Measurements from ENCODE around the gene PHTF2.
A peak's percentile ranks its signal among the peaks of the same experiment; 100 is the strongest.

Gene PHTF2

GRCh38 chr7:77980087-77980713, 181.6 kb downstream of the PHTF2 start:
- H2BK120ac ChIP-seq (ENCODE audit: low read depth, low read length), result no peak overlapping the region
- H3K36me3 ChIP-seq (ENCODE audit: control insufficient read depth, insufficient read depth, low read length), result no peaks in the 10 kb centered on the region
- H3K23ac ChIP-seq (ENCODE audit: low read length), result no peak overlapping the region
- no peaks in the 10 kb centered on the region for H3K4me1 ChIP-seq (ENCODE audit: control insufficient read depth, low read depth, low read length)
- DNase-seq, result no peak
- no peak overlapping the region for H3K4ac ChIP-seq (ENCODE audit: low read depth, low read length)
- no CpG with 5 or more reads among the region's 3 CpGs for WGBS (ENCODE audit: extremely low coverage, insufficient coverage, low lambda C conversion rate)
- H2AK5ac ChIP-seq (ENCODE audit: low read length), result no peak overlapping the region
- H3K56ac ChIP-seq (ENCODE audit: low read length), result no peak overlapping the region
- no peak overlapping the region for H2BK15ac ChIP-seq (replicated peaks; ENCODE audit: low read depth)
- no peak overlapping the region for H4K5ac ChIP-seq (ENCODE audit: low read length)
- no peak overlapping the region for H3K4me3 ChIP-seq (ENCODE audit: low read length)
- H3K27ac ChIP-seq (ENCODE audit: low read depth, low read length), result no peak overlapping the region
- no peaks in the 10 kb centered on the region for H3K79me1 ChIP-seq (ENCODE audit: low read length)
- H4K8ac ChIP-seq (ENCODE audit: low read depth, low read length), result no peak overlapping the region
- no peak overlapping the region for H2BK5ac ChIP-seq (ENCODE audit: low read length)
- no peaks in the 10 kb centered on the region for H3K79me2 ChIP-seq (ENCODE audit: control insufficient read depth, insufficient read depth, low read length)
- H3K4me2 ChIP-seq (ENCODE audit: low read length), result no peak overlapping the region
- no peaks in the 10 kb centered on the region for H3K27me3 ChIP-seq (ENCODE audit: insufficient read depth, low read length, poor library complexity)
- no peak overlapping the region for H3K9ac ChIP-seq (ENCODE audit: low read length)
- H3K18ac ChIP-seq (ENCODE audit: low read length), result no peak overlapping the region

- Histone ChIP-seq H2BK5ac (ENCODE audit: low read length) (no peak overlapping the region), H2BK15ac (replicated peaks; ENCODE audit: low read depth) (no peak overlapping the region), H3K4me3 (ENCODE audit: low read length) (no peak overlapping the region), H3K56ac (ENCODE audit: low read length) (no peak overlapping the region), H3K18ac (ENCODE audit: low read length) (no peak overlapping the region), H3K9ac (ENCODE audit: low read length) (no peak overlapping the region), H3K79me1 (ENCODE audit: low read length) (no peaks in the 10 kb centered on the region), H3K4me1 (ENCODE audit: control insufficient read depth, low read depth, low read length) (no peaks in the 10 kb centered on the region), H3K23ac (ENCODE audit: low read length) (no peak overlapping the region), H2AK5ac (ENCODE audit: low read length) (no peak overlapping the region), H4K8ac (ENCODE audit: low read depth, low read length) (no peak overlapping the region), H2BK120ac (ENCODE audit: low read depth, low read length) (no peak overlapping the region), H3K27me3 (ENCODE audit: insufficient read depth, low read length, poor library complexity) (no peaks in the 10 kb centered on the region), H4K5ac (ENCODE audit: low read length) (no peak overlapping the region), H3K4me2 (ENCODE audit: low read length) (no peak overlapping the region), H3K36me3 (ENCODE audit: control insufficient read depth, insufficient read depth, low read length) (no peaks in the 10 kb centered on the region), H3K27ac (ENCODE audit: low read depth, low read length) (no peak overlapping the region), H3K79me2 (ENCODE audit: control insufficient read depth, insufficient read depth, low read length) (no peaks in the 10 kb centered on the region), H3K4ac (ENCODE audit: low read depth, low read length) (no peak overlapping the region)
- peak; percentile 14 for DNase-seq
- no CpG with 5 or more reads among the region's 5 CpGs for WGBS (ENCODE audit: extremely low coverage, insufficient coverage, low lambda C conversion rate)
Measured at GRCh38 chr7:77982926-77983550, 184.5 kb downstream of the PHTF2 start.

GRCh38 chr7:77983973-77984372, 185.4 kb downstream of the PHTF2 start:
- no peak overlapping the region for H3K23ac ChIP-seq (ENCODE audit: low read length)
- no peaks in the 10 kb centered on the region for H3K79me2 ChIP-seq (ENCODE audit: control insufficient read depth, insufficient read depth, low read length)

GRCh38 chr7:77985232-77985973, 186.8 kb downstream of the PHTF2 start:
- no peak overlapping the region for H2BK5ac ChIP-seq (ENCODE audit: low read length)
- no peak overlapping the region for H4K8ac ChIP-seq (ENCODE audit: low read depth, low read length)
- H3K36me3 ChIP-seq (ENCODE audit: control insufficient read depth, insufficient read depth, low read length), result no peaks in the 10 kb centered on the region
- DNase-seq, result no peak
- H2AK5ac ChIP-seq (ENCODE audit: low read length), result no peak overlapping the region
- no peaks in the 10 kb centered on the region for H3K4me1 ChIP-seq (ENCODE audit: control insufficient read depth, low read depth, low read length)
- no peak overlapping the region for H3K27ac ChIP-seq (ENCODE audit: low read depth, low read length)
- no peak overlapping the region for H2BK120ac ChIP-seq (ENCODE audit: low read depth, low read length)
- H2BK15ac ChIP-seq (replicated peaks; ENCODE audit: low read depth), result no peak overlapping the region
- H3K79me2 ChIP-seq (ENCODE audit: control insufficient read depth, insufficient read depth, low read length), result no peaks in the 10 kb centered on the region
- no peaks in the 10 kb centered on the region for H3K79me1 ChIP-seq (ENCODE audit: low read length)
- H3K18ac ChIP-seq (ENCODE audit: low read length), result no peak overlapping the region
- H3K23ac ChIP-seq (ENCODE audit: low read length), result no peak overlapping the region
- no peaks in the 10 kb centered on the region for H3K27me3 ChIP-seq (ENCODE audit: insufficient read depth, low read length, poor library complexity)
- no CpG with 5 or more reads among the region's 12 CpGs for WGBS (ENCODE audit: extremely low coverage, insufficient coverage, low lambda C conversion rate)
- no peak overlapping the region for H4K5ac ChIP-seq (ENCODE audit: low read length)
- H3K9ac ChIP-seq (ENCODE audit: low read length), result no peak overlapping the region
- no peak overlapping the region for H3K4ac ChIP-seq (ENCODE audit: low read depth, low read length)
- H3K4me2 ChIP-seq (ENCODE audit: low read length), result no peak overlapping the region
- no peak overlapping the region for H3K56ac ChIP-seq (ENCODE audit: low read length)
- no peak overlapping the region for H3K4me3 ChIP-seq (ENCODE audit: low read length)

More at GRCh38 chr7:77983973-77984372, 185.4 kb downstream of the PHTF2 start:
- WGBS (ENCODE audit: extremely low coverage, insufficient coverage, low lambda C conversion rate), result no CpG with 5 or more reads among the region's 4 CpGs
- Histone ChIP-seq H3K56ac (ENCODE audit: low read length) (no peak overlapping the region), H3K36me3 (ENCODE audit: control insufficient read depth, insufficient read depth, low read length) (no peaks in the 10 kb centered on the region), H3K79me1 (ENCODE audit: low read length) (no peaks in the 10 kb centered on the region), H2AK5ac (ENCODE audit: low read length) (no peak overlapping the region), H3K27ac (ENCODE audit: low read depth, low read length) (no peak overlapping the region), H2BK15ac (replicated peaks; ENCODE audit: low read depth) (no peak overlapping the region), H3K4ac (ENCODE audit: low read depth, low read length) (no peak overlapping the region), H3K9ac (ENCODE audit: low read length) (no peak overlapping the region), H3K27me3 (ENCODE audit: insufficient read depth, low read length, poor library complexity) (no peaks in the 10 kb centered on the region), H2BK120ac (ENCODE audit: low read depth, low read length) (no peak overlapping the region), H4K5ac (ENCODE audit: low read length) (no peak overlapping the region), H3K4me1 (ENCODE audit: control insufficient read depth, low read depth, low read length) (no peaks in the 10 kb centered on the region), H3K4me3 (ENCODE audit: low read length) (no peak overlapping the region), H3K18ac (ENCODE audit: low read length) (no peak overlapping the region), H3K4me2 (ENCODE audit: low read length) (no peak overlapping the region), H4K8ac (ENCODE audit: low read depth, low read length) (no peak overlapping the region), H2BK5ac (ENCODE audit: low read length) (no peak overlapping the region)
- no peak for DNase-seq

GRCh38 chr7:77985974-77986339, 187.4 kb downstream of the PHTF2 start:
- H4K8ac ChIP-seq (ENCODE audit: low read depth, low read length), result no peak overlapping the region
- no peak overlapping the region for H2AK5ac ChIP-seq (ENCODE audit: low read length)
- no peak overlapping the region for H2BK5ac ChIP-seq (ENCODE audit: low read length)
- H3K18ac ChIP-seq (ENCODE audit: low read length), result no peak overlapping the region
- no peak overlapping the region for H3K9ac ChIP-seq (ENCODE audit: low read length)
- no peak for DNase-seq
- no peak overlapping the region for H3K4me3 ChIP-seq (ENCODE audit: low read length)
- H3K79me1 ChIP-seq (ENCODE audit: low read length), result no peaks in the 10 kb centered on the region
- no peak overlapping the region for H3K27ac ChIP-seq (ENCODE audit: low read depth, low read length)
- WGBS (ENCODE audit: extremely low coverage, insufficient coverage, low lambda C conversion rate), result no CpG with 5 or more reads among the region's 3 CpGs
- no peaks in the 10 kb centered on the region for H3K27me3 ChIP-seq (ENCODE audit: insufficient read depth, low read length, poor library complexity)
- H3K56ac ChIP-seq (ENCODE audit: low read length), result no peak overlapping the region
- H3K36me3 ChIP-seq (ENCODE audit: control insufficient read depth, insufficient read depth, low read length), result no peaks in the 10 kb centered on the region
- H4K5ac ChIP-seq (ENCODE audit: low read length), result no peak overlapping the region
- no peak overlapping the region for H3K23ac ChIP-seq (ENCODE audit: low read length)
- H3K4me2 ChIP-seq (ENCODE audit: low read length), result no peak overlapping the region
- no peaks in the 10 kb centered on the region for H3K4me1 ChIP-seq (ENCODE audit: control insufficient read depth, low read depth, low read length)
- no peak overlapping the region for H2BK120ac ChIP-seq (ENCODE audit: low read depth, low read length)
- H2BK15ac ChIP-seq (replicated peaks; ENCODE audit: low read depth), result no peak overlapping the region
- no peaks in the 10 kb centered on the region for H3K79me2 ChIP-seq (ENCODE audit: control insufficient read depth, insufficient read depth, low read length)
- H3K4ac ChIP-seq (ENCODE audit: low read depth, low read length), result no peak overlapping the region
